SKM-1 treated with dmso at 0.1 percent for 144 hours (cell line): ENCODE results near the gene CCDC28B.

Experiments used
- DNase-seq: peaks from one replicate; lab custom pipeline; 2025; ENCODE audit not compliant: unreplicated experiment; lab: John Stamatoyannopoulos, UW

Gene CCDC28B

DNA sequence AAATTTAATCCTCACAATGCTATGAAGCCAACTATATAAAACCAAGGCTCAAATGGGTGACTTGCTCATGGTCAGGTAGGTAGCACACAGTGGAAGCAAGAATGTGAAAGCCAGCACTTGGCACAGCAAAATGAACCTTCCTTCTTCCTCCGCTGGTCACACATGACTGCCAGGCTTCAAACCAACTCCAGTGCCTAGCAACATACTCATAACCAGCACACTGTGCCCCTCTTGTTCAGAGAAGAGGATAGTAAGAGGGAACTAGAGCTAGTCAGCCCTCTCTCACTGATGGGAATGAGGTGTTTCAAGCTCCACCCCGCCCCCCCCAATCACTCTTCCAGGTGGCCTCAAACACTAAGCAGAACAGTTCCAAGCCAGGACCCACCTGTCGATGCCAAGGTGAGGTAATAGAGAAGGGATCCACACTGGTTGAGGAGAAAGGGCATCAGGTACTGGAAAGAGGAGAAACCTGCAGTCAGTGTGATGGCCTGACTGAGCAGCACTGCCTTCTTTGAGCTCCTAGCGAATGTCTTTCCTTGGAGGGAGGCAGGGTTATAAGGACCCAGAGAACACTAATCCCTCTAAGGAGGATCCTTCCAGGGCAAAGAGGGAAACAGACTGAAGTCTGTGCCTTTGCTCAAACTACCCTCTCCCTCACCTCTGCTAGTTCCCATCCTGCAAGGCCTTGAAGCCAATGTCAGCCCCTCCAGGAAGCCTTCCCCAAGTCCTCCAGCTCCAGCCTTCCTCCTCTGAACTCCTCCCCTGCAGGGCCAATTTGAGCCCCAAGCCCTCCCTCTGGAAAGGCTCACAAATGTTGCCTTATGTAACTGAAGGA, 20.6 kb downstream of the CCDC28B start:
- no peak for DNase-seq

DNA sequence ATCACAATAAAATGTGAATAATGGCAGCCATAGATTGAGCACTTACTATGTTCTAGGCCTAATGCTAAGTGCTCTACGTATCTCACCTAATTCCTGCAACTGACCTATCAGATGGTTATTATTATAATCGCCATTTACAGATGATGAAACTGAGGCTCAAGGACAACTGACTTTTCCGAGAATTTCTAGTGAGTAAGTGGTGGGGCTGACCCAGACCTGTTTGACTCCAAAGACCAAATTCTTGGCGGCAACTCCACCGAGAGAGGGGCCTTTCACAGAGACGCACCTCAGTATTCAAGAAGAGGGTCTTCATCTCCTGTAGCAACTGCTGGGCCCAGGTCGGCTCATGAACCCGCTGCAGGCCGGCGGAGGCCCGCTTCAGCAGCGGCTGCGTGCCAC, 21.2 kb downstream of the CCDC28B start:
- DNase-seq = no peak

DNA sequence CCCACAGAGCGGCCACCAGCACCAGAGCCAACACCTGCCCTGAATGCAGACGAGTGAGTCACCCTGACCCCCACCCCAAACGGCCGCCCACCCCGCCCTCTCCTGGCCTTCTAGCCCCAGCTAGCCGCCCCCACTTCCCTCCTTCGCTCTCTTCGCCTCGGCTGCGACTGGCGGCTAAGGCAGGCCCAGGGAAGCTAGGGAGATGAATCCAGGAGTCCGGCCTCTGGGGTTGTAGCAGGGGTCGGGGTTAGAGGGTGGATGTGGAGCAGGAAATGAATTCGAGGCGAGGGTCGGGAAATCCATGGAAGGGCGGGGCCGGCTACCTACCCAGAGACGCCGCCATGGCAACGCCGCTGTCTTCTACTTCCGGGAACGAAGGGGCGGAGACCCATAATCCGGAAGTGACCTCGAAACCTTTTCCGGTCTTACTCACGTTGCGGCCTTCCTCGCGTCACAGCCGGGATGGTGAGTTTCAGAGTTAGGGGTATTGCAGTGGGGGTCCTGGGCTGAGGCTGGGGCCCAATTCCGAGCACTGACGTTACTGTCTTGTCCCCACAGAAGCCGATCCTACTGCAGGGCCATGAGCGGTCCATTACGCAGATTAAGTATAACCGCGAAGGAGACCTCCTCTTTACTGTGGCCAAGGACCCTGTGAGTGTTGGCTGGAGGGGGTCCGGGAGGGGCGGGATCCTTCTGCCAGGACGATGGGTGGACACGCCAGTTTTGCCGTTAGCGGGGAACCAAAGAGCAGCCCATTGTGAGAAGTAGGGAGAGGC, 21.8 kb downstream of the CCDC28B start, which contains the start of the genes EIF3I and TMEM234:
TSS of gene EIF3I (plus strand) at position 428 of the 776 bp plus-strand sequence. CDS start at position 463, 35 bp downstream.
TSS of gene TMEM234 (minus strand) at position 374 of the 776 bp plus-strand sequence. CDS start at position 343, 31 bp downstream.
- DNase-seq = peak; percentile 90

DNA sequence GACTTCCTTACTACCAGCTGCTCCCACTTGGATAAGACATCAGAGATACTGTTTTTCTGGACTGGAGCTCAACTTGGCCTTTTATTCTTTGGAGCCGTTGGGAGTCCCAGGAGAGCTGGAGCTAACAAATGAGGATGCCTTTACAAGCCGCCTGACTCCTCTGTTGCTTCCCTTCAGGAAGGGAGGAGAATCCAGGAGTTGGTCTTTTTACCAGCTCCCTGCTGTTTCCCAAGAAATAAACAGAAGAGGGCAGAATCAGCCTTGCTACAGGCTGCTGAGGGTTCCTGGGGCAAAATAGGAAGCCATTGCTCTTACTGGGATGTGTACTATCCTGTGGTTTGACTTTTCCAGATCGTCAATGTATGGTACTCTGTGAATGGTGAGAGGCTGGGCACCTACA, 23.3 kb downstream of the CCDC28B start:
- no peak for DNase-seq

DNA sequence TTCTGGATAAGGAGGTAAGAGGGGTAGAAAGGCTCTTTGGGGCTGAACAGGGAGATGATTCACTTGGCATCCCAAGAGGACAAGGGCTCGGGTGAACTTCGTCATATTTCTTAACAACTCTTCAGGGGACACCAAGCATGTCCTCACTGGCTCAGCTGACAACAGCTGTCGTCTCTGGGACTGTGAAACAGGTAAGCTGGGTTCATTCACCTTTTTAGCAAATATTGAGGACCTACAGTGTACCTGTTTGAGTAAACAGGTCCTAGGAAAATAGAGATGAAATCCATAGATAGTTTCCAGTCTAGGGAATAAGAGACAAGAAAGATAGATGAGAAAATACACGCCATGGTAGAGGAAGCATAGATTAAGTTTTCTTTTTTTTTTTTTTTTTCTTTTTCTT, 23.9 kb downstream of the CCDC28B start:
- DNase-seq = no peak

GRCh38 chr1:32228771-32229170, 28.4 kb downstream of the CCDC28B start:
- DNase-seq = no peak

DNA sequence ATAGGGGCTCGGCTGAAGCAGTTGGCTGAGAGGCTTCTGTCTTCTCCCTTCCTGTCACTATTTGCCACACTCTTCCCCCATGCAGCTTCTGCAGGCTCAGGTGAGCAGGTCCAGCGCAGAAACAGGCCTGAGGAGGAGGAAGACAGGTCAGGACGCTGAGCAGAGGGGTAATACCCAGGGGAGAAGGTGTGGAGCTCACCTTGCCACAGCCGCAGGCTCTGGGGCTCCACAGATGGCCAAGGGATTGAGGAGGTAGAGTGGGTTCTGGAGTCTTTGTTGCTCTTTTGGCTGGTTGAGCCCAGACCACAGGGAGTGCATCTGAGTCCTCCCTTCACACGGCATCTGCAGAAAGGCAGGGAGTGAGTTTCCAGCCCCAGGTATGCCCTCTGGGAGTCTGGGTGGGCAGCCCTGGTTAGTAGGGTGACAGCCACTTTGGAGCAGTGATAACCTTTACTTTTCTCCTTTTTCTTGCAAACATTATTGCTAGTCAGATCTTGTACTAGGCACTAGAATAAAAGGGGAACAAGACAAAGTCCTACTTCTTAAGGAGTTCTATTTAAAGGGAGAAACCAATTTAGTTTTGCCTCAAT, 31.5 kb downstream of the CCDC28B start:
- no peak for DNase-seq

GRCh38 chr1:32232558-32233304, 32.3 kb downstream of the CCDC28B start:
- DNase-seq = no peak

GRCh38 chr1:32234792-32235191, 34.4 kb downstream of the CCDC28B start:
- DNase-seq = no peak

DNA sequence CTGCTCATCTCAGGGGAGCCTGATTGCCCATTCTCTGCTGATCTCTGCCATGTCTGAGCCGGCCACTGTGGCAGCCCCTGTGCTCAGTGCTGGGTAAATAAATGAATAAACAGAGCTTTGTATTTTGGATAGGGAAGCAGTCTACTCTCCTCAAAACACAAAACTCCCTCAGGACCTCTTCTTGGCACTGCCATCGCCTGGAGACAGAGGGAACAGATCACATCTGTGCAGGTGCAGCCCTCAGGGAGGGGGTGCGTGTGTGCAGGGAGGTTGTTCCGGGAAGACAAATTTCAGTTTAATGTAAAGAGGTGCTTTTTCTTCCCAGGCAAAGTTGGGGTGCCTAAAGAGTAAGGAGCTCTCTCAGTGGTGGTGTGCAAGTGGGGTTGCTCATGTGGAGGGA, 38.9 kb downstream of the CCDC28B start:
- no peak for DNase-seq

DNA sequence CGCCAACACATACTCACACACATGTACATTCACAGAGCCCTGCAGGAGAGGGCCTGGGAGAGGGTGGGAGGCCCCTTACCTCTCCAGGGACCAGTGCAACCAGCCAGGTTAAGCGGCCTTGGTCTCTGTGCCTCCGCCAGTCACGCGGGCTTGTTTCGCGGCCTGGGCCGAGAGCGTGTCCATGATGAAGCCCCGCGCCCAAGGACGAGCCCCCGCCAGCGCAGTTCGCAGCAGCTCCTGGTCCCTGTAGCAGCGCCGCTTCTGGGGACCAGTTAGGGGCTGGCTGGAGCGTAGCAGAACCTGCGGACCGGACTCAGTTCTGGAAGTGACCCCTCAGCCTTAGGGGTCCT, 39.4 kb downstream of the CCDC28B start:
- DNase-seq = no peak

- peak; percentile 34 for DNase-seq
These were observed 40.0 kb downstream of the CCDC28B start for GRCh38 chr1:32240140-32240951.

- no peak for DNase-seq
These were observed 40.8 kb downstream of the CCDC28B start for GRCh38 chr1:32241001-32241763.

DNA sequence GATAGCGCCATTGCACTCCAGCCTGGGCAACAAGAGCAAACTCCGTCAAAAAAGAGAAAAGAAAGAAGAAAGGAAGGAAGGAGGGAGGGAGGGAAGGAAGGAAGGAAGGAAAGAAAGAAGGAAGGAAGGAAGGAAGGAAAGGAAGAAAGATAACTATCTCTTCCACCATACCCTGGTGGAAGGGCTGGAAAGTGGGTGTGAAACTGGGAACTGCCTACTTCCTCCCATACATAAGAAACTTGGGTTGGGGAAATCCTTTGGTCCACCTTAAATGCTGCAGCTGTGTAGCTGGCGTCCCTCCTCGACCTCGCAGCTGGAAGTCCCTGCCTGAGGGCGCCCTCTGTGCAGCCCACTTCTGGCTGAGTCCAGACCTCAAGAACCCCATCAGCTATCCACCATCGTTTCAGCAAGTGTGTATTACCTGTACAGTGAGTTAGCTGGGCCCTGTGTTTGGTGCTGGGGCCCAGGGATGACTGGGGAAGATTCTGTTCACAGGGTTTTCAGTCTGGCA, 42.0 kb downstream of the CCDC28B start:
- DNase-seq = peak; percentile 18

- no peak for DNase-seq
These were observed 46.5 kb downstream of the CCDC28B start, which contains the start of gene FAM167B for GRCh38 chr1:32246888-32247273. Gene FAM167B, plus strand, starts transcription at chr1:32247222. Its CDS starts 200 bp downstream, at chr1:32247422.

GRCh38 chr1:32247452-32247851, 47.1 kb downstream of the CCDC28B start:
- DNase-seq = no peak

DNA sequence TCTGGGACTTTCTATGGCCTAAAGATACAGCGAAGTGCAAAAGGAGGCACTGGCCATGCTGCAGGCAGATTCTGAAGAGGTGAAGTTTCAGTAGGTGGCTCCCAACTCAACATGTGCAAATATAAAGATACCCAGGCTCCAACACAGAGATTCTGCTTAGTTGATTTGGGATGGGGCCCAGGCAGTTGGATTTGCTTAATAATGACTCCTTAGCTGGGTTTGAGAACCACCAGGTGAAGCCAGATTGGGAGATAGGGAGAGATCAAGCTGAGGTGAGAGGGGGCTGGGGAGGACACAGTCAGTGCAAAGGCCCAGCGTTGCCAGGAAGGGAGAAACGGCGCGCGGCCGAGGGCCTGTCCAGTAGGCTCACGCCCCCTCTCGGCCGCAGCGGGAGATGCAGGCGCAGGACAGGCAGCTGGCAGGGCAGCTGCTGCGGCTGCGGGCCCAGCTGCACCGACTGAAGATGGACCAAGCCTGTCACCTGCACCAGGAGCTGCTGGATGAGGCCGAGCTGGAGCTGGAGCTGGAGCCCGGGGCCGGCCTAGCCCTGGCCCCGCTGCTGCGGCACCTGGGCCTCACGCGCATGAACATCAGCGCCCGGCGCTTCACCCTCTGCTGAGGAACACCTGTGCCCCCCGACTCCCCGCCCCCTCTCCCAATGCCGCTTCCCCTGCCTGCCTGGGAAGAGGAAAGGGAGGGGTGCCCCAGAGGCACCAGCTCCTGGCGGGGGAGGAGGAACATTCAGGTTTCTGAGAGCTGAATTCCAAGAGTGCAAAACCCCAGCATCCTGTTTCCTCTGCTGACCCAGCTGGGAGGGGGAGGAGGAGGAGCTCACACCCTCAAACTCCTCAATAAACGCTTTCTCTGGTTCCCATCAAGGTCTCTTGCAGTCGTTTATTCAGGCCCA, 47.8 kb downstream of the CCDC28B start:
- no peak for DNase-seq
